Measurements from ENCODE around the gene STRN3.

The STRN3 gene

DNA sequence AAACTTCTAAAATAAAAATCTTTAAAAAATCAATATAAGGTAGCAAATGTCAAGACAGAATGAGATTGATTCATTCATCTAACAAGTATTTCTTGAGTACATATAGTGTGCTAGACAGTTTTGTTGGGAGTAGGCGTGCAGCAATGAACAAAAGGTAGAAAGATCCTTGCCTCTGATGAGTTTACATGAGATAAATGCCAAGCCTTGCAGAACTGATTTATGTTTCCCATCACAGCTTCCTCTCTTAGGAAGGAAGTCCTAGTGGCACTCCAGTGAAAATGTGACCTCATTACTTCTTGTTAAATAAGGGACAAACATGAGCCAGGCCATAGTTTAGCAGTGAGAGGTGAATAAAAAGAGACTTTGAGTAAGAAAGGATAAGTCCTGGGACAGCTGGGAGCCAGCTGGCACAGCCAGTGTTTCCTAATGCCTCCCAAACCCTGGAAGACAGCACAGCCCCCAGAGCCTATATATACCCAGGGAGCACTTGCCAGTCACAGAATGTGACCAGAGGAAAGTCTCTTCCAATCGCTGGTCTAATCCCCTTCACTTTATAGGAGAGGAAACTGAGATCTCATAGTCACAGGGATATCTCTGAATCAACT lies 156.5 kb downstream of the STRN3 start:
- no peak for DNase-seq

DNA sequence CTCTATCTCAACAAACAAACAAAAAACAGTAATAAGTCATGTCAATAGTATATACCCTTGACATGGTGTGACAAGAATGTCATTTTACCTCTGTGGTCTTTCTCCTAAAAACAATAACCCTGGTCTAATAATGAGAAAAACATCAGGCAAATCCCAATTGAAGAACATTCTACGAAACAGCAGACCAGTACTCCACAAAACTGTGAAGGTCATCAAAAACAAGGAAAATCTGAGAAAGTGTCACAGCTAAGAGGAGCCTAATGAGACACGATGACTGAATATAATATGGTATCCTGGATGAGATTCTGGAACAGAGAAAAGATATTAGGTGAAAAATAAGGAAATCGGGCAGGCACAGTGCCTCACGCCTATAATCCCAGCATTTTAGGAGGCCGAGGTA lies 157.4 kb downstream of the STRN3 start:
- DNase-seq: no peak

DNA sequence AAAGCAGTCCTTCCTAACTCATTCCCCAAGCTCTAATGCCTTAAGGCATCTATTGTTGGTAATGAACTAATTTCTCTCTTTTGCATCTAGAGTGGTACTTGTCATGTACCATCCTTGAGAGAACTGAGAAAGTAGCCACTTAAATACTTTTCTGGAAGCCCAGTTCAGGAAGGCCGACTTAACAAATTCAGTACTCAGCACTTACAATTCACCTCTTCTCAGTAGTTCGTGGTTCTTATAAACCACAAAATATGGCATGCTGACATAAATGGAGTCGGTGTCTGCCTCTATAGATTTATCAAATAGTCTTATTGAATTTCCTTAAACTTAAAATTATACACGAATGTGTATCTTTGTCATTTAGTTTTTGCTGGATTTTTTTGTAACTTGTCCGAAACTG lies 161.2 kb downstream of the STRN3 start:
- DNase-seq: no peak

- no peak for DNase-seq
Measured at GRCh38 chr14:30861200-30861599, 165.0 kb downstream of the STRN3 start.

DNA sequence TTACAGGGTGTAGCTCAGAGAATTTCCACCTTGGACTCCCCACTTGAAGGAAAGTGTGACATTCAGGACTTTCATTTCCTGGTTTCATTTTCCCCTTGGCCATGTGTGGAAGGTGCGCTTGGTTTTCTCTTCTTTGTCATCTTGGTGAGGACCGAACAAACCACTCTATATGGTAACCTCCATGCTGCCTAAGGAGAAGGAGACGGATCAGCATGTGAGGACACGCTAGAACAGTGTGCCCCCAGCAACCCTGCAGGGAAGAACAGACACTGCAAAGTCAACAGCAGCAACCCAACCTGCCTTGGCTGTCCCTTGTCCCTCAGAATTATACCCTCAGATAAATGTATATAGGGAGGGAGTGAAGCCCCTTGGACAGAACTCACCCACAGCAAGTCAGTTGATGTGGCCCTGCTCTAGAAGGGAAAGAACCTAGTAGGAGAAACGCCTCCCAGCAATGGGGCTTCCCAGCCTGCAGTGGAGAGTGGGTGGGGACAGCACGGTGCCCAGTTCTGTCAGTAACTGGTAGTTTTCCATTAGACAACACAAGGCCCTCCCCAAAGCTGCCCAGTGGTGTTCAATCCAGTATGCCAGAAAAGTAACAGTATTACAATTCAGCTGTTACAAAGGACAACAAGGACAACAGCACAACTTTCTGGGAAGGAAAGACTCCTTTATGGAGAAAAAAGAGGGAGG lies 170.7 kb downstream of the STRN3 start:
- no peak for DNase-seq

DNA sequence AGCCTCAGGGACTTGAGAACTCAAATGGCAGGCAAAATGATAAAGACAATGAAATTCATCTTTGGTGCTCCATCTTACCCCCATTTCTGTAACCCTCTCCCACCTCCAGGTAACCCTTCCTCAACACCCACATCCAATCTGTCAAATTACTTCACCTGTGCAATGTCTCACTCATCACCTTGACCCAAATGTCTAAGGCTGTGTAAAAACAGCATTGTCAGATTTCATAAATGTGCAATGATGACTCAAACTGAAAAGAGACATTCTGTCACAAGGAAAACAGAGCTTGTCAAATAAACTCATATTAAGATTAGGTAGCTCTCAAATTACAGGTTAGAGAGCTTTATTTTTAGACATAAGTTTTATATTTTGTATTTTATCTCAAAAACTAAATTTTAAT lies 171.7 kb downstream of the STRN3 start:
- DNase-seq: no peak

GRCh38 chr14:30853946-30854345 lies 172.2 kb downstream of the STRN3 start:
- DNase-seq: no peak

GRCh38 chr14:30849983-30850382 lies 176.2 kb downstream of the STRN3 start:
- no peak for DNase-seq

- DNase-seq: no peak
Measured at GRCh38 chr14:30849354-30849753, 176.8 kb downstream of the STRN3 start.

DNA sequence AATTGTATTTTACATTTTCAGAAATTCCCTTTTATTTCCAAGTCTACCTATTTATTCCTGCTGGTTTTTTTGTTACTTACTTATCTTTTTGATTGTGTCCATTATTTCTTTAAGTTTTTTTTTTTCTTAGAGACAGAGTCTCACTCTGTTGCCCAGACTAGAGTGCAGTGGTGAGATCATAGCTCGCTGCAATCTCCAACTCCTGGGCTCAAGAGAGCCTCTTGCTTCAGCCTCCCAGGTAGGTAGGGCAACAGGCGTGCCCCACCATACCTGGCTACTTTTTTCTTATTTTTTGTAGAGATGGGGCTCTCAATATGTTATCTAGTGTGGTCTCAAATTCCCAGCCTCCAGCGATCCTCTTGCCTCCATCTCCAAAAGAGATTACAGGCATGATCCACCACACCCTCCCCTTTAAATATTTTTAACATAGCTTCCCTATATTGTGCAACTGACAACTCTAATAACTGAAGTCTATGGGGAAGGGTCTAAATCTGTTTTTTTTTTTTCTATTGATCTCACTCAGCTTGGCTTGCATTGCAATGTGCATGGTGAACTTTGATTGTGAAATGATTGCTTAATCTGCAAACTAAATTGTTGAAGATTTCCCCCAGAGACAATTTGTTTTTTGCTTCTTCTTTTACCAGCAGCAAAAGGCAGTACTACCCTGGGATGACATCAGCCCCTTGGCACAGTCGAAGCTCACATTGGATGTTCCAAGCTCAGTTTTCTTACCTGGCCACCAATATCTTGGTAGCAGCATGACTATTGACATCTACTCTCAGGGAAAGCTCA lies 177.5 kb downstream of the STRN3 start:
- DNase-seq: no peak
